Smooth muscle cell (in vitro differentiated cells): ENCODE results near the gene PLA2G4E. TPM values are rescaled to one million over a fixed set of nuclear protein-coding genes. Genes with fewer than 3 reads are reported as not detected.

Source experiments
- DNase-seq: peaks from one replicate; lab custom pipeline; 2025; ENCODE audit not compliant: unreplicated experiment; lab: John Stamatoyannopoulos, UW
- H2AFZ ChIP-seq: fragments of 200-600 bp; sonication (generic); 2 replicates; pipeline ENCODE4 v1.6.0; 2016; ENCODE audit warnings: antibody characterized with exemption, low read depth, mild to moderate bottlenecking
- H3F3A ChIP-seq: fragments of 200-600 bp; sonication (generic); 2 replicates; pipeline ENCODE4 v1.6.0; 2017; ENCODE audit warnings: antibody characterized with exemption, low read depth
- H3K27ac ChIP-seq: fragments of 200-600 bp; sonication (generic); 2 replicates; pipeline ENCODE4 v1.5.1; 2016; ENCODE audit warnings: low read depth, mild to moderate bottlenecking
- H3K27me3 ChIP-seq: fragments of 200-600 bp; sonication (generic); 2 replicates; pipeline ENCODE4 v1.6.1; 2016; ENCODE audit warnings: low read depth, mild to moderate bottlenecking
- H3K36me3 ChIP-seq: fragments of 200-600 bp; sonication (generic); 2 replicates; pipeline ENCODE4 v1.5.1; 2016; ENCODE audit warnings: low read depth
- H3K4me1 ChIP-seq: fragments of 200-600 bp; sonication (generic); 2 replicates; pipeline ENCODE4 v1.5.1; 2016; ENCODE audit warnings: low read depth
- H3K4me2 ChIP-seq: fragments of 200-600 bp; sonication (generic); 2 replicates; pipeline ENCODE4 v1.6.0; 2016; ENCODE audit warnings: mild to moderate bottlenecking
- H3K4me3 ChIP-seq: fragments of 200-600 bp; sonication (generic); 2 replicates; pipeline ENCODE4 v1.5.1; 2016; ENCODE audit warnings: mild to moderate bottlenecking
- H3K79me2 ChIP-seq: fragments of 200-600 bp; sonication (generic); 2 replicates; pipeline ENCODE4 v1.6.0; 2016; ENCODE audit warnings: low read depth, mild to moderate bottlenecking
- H3K9ac ChIP-seq: fragments of 200-600 bp; sonication (generic); 2 replicates; pipeline ENCODE4 v1.6.0; 2016; ENCODE audit warnings: low read depth
- H3K9me3 ChIP-seq: fragments of 200-600 bp; sonication (generic); replicated peaks from 2 replicates; pipeline ENCODE4 v1.5.1; 2016; ENCODE audit warnings: low read depth
- H4K20me1 ChIP-seq: fragments of 200-600 bp; sonication (generic); 2 replicates; pipeline ENCODE4 v1.6.0; 2016; ENCODE audit warnings: low read depth
- WGBS: methylation state at CpG from one replicate; pipeline ENCODE4 v1.1.7; 2016; ENCODE audit warnings: low lambda C conversion rate; 5-methylcytosine and 5-hydroxymethylcytosine counted together
- polyA plus RNA-seq: library from polyadenylated mRNA; unstranded; fragments of >200 nt; fragmentation: Nextera tagmentation; extraction: Ambion mirVana; gene quantifications from 2 replicates; pipeline ENCODE4 v1.2.1, GENCODE V29; 2016
- total RNA-seq: library from RNA; depleted of rRNA; stranded (reverse); fragments of >200 nt; gene quantifications from 2 replicates; pipeline ENCODE4 v1.2.3, GENCODE V29; 2014
- TF ChIP-seq, protein P1 (sequence below): fragments of 200-600 bp; sonication (generic); IDR thresholded peaks from 2 replicates; pipeline ENCODE4 v1.5.1; 2017; ENCODE audit warnings: borderline replicate concordance, mild to moderate bottlenecking, antibody characterized with exemption; ENCODE audit not compliant: insufficient read depth, poor library complexity, severe bottlenecking

PLA2G4E gene
- total and polyA plus RNA-seq, 2 experiments from 2014 or later: 1.6 TPM; not detected in 1

DNA sequence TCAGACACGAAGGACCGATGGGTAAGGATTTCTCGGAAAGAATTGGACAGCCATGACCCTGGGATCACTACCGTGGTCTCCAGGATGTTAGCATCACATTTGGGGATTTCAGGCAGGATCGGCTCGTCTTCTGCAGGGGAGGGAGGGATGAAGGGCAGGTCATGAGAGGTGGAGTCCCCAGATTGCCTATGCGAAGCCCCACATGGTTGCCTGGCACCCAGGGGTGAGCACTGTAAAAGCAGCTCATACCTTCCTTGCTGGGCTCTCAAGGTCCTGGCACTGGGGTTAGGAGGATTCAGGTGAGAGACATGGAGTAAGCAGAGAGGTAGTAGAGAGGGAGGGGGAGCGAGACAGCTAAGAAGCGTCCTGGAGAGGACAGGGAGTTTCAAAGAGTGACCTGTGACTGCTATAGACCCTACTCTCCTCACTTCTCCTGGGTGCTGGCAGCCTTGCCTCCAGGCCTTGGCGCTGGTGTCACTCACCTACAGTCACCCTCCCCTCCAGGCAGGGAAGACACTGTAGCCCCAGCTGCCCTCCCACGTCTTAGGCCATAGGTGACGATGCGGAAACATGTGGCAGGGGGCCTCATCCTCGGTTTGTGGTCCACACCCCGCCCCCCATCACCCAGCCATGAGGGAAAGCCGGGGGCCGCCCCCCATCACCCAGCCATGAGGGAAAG, 33.5 kb downstream of the PLA2G4E start:
- Histone ChIP-seq H2AFZ (no peak overlapping the region), H3K79me2 (no peaks in the 10 kb centered on the region), H3K9ac (no peak overlapping the region), H3K4me3 (no peak overlapping the region), H3K4me2 (no peak overlapping the region), H3K4me1 (no peaks in the 10 kb centered on the region), H3K36me3 (no peaks in the 10 kb centered on the region), H3K27ac (no peak overlapping the region), H3F3A (no peaks in the 10 kb centered on the region), H3K27me3 (no peaks in the 10 kb centered on the region), H3K9me3 (no peaks in the 10 kb centered on the region), H4K20me1 (no peaks in the 10 kb centered on the region)
- TF ChIP-seq, protein P1, sequence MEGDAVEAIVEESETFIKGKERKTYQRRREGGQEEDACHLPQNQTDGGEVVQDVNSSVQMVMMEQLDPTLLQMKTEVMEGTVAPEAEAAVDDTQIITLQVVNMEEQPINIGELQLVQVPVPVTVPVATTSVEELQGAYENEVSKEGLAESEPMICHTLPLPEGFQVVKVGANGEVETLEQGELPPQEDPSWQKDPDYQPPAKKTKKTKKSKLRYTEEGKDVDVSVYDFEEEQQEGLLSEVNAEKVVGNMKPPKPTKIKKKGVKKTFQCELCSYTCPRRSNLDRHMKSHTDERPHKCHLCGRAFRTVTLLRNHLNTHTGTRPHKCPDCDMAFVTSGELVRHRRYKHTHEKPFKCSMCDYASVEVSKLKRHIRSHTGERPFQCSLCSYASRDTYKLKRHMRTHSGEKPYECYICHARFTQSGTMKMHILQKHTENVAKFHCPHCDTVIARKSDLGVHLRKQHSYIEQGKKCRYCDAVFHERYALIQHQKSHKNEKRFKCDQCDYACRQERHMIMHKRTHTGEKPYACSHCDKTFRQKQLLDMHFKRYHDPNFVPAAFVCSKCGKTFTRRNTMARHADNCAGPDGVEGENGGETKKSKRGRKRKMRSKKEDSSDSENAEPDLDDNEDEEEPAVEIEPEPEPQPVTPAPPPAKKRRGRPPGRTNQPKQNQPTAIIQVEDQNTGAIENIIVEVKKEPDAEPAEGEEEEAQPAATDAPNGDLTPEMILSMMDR: no peak
- 86% methylated on average over 17 of the region's 17 CpGs for WGBS
- DNase-seq: no peak

DNA sequence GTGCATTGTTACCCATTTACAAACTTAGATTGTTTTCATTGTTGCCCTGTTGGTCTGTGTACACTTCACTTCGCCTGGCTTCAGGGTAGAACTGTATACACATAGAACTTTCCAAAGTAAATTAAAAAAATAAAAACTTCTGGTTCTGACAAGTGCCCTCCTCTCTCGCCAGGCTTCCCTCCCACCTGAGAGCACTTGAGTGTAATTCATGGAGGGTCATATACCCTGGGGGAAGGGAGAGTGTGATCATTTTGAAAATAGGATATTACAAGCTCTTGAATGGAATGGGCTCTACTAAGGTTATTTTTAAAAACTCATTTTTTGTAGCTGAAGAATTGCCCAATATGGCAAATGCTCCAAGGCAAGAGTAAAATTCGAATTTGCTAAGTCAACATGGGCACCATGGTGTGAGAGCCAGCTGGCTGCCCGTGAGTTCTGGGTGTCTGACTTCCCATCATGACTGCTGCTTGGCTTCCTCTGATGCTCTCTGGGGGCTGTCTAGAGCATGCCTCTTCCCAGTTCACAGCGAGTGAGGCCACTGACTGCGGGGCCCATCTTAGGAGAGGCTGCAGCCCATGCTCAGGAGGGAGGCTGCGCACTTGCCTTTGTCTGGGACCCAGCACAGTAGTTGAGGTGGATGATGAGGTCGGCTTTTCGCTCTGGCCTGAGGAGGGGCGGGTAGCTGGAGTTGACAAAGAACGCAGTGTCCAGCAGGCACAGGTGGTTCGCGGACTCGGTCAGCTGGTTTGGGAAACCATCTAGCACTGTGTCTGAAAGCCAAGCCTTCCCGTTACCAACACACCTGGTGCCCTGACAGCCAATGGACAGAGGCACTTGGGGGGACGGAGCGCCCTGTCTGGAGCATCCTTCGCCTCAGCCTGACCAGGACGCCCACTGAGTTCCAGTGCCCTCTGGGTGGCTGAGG, 35.3 kb downstream of the PLA2G4E start:
- TF ChIP-seq, protein P1: no peak
- Histone ChIP-seq H2AFZ (no peak overlapping the region), H3K27me3 (no peaks in the 10 kb centered on the region), H3K9me3 (no peaks in the 10 kb centered on the region), H3K36me3 (no peaks in the 10 kb centered on the region), H3K9ac (no peak overlapping the region), H3K27ac (no peak overlapping the region), H3K4me2 (no peak overlapping the region), H3K4me1 (no peaks in the 10 kb centered on the region), H4K20me1 (no peaks in the 10 kb centered on the region), H3K4me3 (no peak overlapping the region), H3F3A (no peaks in the 10 kb centered on the region), H3K79me2 (no peaks in the 10 kb centered on the region)
- 95% methylated on average over 19 of the region's 19 CpGs for WGBS
- no peak for DNase-seq

DNA sequence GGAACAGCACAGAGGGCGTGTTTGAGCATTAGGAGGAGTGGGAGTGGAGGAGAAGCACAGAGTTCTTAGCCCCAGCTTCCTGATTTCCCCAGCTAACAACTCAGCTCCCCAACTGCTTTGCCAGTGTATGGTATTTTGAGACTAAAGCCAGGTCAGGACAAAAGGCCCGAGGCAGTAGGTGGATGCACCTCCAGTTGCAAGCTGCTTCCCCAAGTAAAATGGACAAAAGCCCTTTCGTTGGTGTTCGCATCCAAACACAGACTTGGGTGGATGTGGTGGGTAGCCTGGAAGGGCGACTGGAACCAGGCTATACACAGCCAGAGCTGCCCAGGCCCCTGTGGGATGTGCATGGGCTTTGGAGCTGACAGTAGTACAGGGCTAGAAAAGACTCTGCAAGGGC, 36.2 kb downstream of the PLA2G4E start:
- H3F3A ChIP-seq: no peaks in the 10 kb centered on the region
- no peak overlapping the region for H3K4me3 ChIP-seq
- no peak overlapping the region for H3K27ac ChIP-seq
- H3K27me3 ChIP-seq: no peaks in the 10 kb centered on the region
- H2AFZ ChIP-seq: no peak overlapping the region
- no peaks in the 10 kb centered on the region for H3K79me2 ChIP-seq
- H3K9me3 ChIP-seq: no peaks in the 10 kb centered on the region
- no peak overlapping the region for H3K9ac ChIP-seq
- no peaks in the 10 kb centered on the region for H3K36me3 ChIP-seq
- no peaks in the 10 kb centered on the region for H3K4me1 ChIP-seq
- no peak for DNase-seq
- H4K20me1 ChIP-seq: no peaks in the 10 kb centered on the region
- TF ChIP-seq, protein P1: no peak
- no peak overlapping the region for H3K4me2 ChIP-seq
- WGBS: 93% methylated on average over 5 of the region's 5 CpGs
